K562 (cell line): ENCODE results near the gene CRYBG2. TPM values are rescaled to one million over a fixed set of nuclear protein-coding genes. Genes with fewer than 3 reads are reported as not detected.

Experiments
- CBX8 ChIP-seq: fragments of 200-600 bp; sonication (generic); IDR thresholded peaks from 2 replicates; pipeline ENCODE4 v1.6.1; 2012; ENCODE audit warnings: borderline replicate concordance, mixed run types, low read depth, mild to moderate bottlenecking, moderate library complexity, mixed read lengths, low read length, control low read depth, inconsistent platforms; ENCODE audit not compliant: poor library complexity, severe bottlenecking; ENCODE audit errors: extremely low read depth
- DNMT1 ChIP-seq: fragments of 450-650 bp; IDR thresholded peaks from 2 replicates; pipeline ENCODE4 v1.6.1; 2016; ENCODE audit warnings: antibody characterized with exemption, mild to moderate bottlenecking
- ETV6 ChIP-seq, 3 experiments: fragments of 150-350 bp in 1 of 3; sonication (generic) in 1 of 3; formaldehyde crosslinking in 1 of 3; IDR thresholded peaks; 2 replicates each; pipeline versions ENCODE4 v1.6.1 to v1.8.0; 2014 to 2022; ENCODE audit warnings: borderline replicate concordance in 2 of 3, low read depth in 2 of 3, antibody characterized with exemption in 1 of 3, low read length in 1 of 3, mild to moderate bottlenecking in 1 of 3, missing genetic modification reagents in 1 of 3
- FUS ChIP-seq: fragments of 200-400 bp; formaldehyde crosslinking; optimal IDR thresholded peaks from 2 replicates; pipeline ENCODE3; 2017; ENCODE audit warnings: low read depth, low read length
- NFATC3 ChIP-seq: fragments of 450-650 bp; IDR thresholded peaks from 2 replicates; pipeline ENCODE4 v1.6.1; 2017; ENCODE audit warnings: mild to moderate bottlenecking
- NFE2L1 ChIP-seq: fragments of 450-650 bp; IDR thresholded peaks from 2 replicates; pipeline ENCODE4 v1.6.1; 2016; ENCODE audit warnings: missing genetic modification characterization, low read depth, mild to moderate bottlenecking, missing compliant biosample characterization, moderate library complexity, borderline replicate concordance
- NR2F6 ChIP-seq: fragments of 450-650 bp; formaldehyde crosslinking; IDR thresholded peaks from 2 replicates; pipeline ENCODE4 v1.4.0; 2020; ENCODE audit warnings: mild to moderate bottlenecking
- RCOR1 ChIP-seq, 2 experiments: IDR thresholded peaks; 2 replicates each; pipeline ENCODE4 v1.6.1; 2012; ENCODE audit warnings: low read depth in 2 of 2, low read length in 2 of 2, borderline replicate concordance in 1 of 2, improper control_type of control experiment in 1 of 2
- SIN3A ChIP-seq, 2 experiments: fragments of 150-350 bp in 1 of 2; IDR thresholded peaks; 2 replicates each; pipeline ENCODE4 v1.6.1; 2011 to 2016; ENCODE audit warnings: borderline replicate concordance in 2 of 2, low read depth in 2 of 2, low read length in 2 of 2, mild to moderate bottlenecking in 2 of 2, moderate library complexity in 2 of 2; ENCODE audit not compliant: control insufficient read depth in 1 of 2
- STAT5B ChIP-seq: fragments of 250-450 bp; sonication (Bioruptor Pico); IDR thresholded peaks from 2 replicates; pipeline ENCODE4 v1.8.0; 2021; ENCODE audit warnings: mild to moderate bottlenecking, inconsistent platforms
- TEAD2 ChIP-seq: fragments of 450-650 bp; IDR thresholded peaks from 2 replicates; pipeline ENCODE4 v1.6.1; 2016; ENCODE audit warnings: missing genetic modification characterization, control low read depth, missing compliant biosample characterization
- TEAD4 ChIP-seq, 2 experiments: sonication (generic) in 1 of 2; formaldehyde crosslinking in 1 of 2; IDR thresholded peaks; 2 replicates each; pipeline versions ENCODE4 v1.6.1 to v1.8.0; 2012 to 2022; ENCODE audit warnings: borderline replicate concordance in 1 of 2, inconsistent platforms in 1 of 2, low read length in 1 of 2, mild to moderate bottlenecking in 1 of 2, missing genetic modification reagents in 1 of 2
- XRCC3 ChIP-seq: fragments of 450-650 bp; IDR thresholded peaks from 2 replicates; pipeline ENCODE4 v1.6.1; 2017; ENCODE audit warnings: mild to moderate bottlenecking, moderate library complexity
- YY1 ChIP-seq, 3 experiments: IDR thresholded peaks; 2 replicates each; pipeline ENCODE4 v1.6.1; 2011; ENCODE audit warnings: low read length in 2 of 3, mild to moderate bottlenecking in 2 of 3, moderate library complexity in 2 of 3, borderline replicate concordance in 1 of 3, control low read depth in 1 of 3, low read depth in 1 of 3; ENCODE audit not compliant: insufficient read depth in 3 of 3, insufficient replicate concordance in 2 of 3, control insufficient read depth in 1 of 3, insufficient read length in 1 of 3; ENCODE audit errors: extremely low read depth in 1 of 3
- ZHX1 ChIP-seq: fragments of 150-350 bp; conservative IDR thresholded peaks from 2 replicates; pipeline ENCODE4 v1.6.1; 2014; ENCODE audit warnings: low read length
- ZNF217 ChIP-seq: sonication (generic); formaldehyde crosslinking; IDR thresholded peaks from 2 replicates; pipeline ENCODE4 v1.8.0; 2022; ENCODE audit warnings: mild to moderate bottlenecking, missing genetic modification reagents
- ZNF253 ChIP-seq: fragments of 250-450 bp; sonication (Bioruptor Pico); conservative IDR thresholded peaks from 2 replicates; pipeline ENCODE4 v1.6.1; 2021; ENCODE audit warnings: mild to moderate bottlenecking
- ZNF551 ChIP-seq: fragments of 250-450 bp; sonication (Bioruptor Pico); IDR thresholded peaks from 2 replicates; pipeline ENCODE4 v1.5.0; 2021; ENCODE audit warnings: mild to moderate bottlenecking, moderate library complexity
- ZNF592 ChIP-seq: fragments of 450-650 bp; IDR thresholded peaks from 2 replicates; pipeline ENCODE4 v1.6.1; 2017; ENCODE audit warnings: antibody characterized with exemption, mild to moderate bottlenecking
- polyA plus RNA-seq, 8 experiments: library from polyadenylated mRNA; depleted of rRNA in 4 of 8; stranded (reverse) in 5 of 8; unstranded in 3 of 8; fragments of >200 nt; fragmentation: Nextera tagmentation in 2 of 8; fragmentation: Illumina TruSeq in 1 of 8; extraction: Ambion mirVana in 2 of 8; extraction: Trizol in 1 of 8; gene quantifications; 2 replicates each; pipeline versions ENCODE4 v1.2.1 to v1.2.3, GENCODE V29; 2011 to 2014; ENCODE audit warnings: inconsistent platforms in 1 of 8, missing spikeins in 1 of 8
- total RNA-seq, 7 experiments: library from RNA; depleted of rRNA in 6 of 7; stranded (reverse); fragments of >200 nt in 6 of 7; fragmentation: Illumina TruSeq in 2 of 7; extraction: Trizol in 2 of 7; gene quantifications; 2 replicates each; pipeline versions ENCODE4 v1.2.1 to v1.2.3, GENCODE V29; 2011 to 2021; ENCODE audit warnings: low replicate concordance in 1 of 7

The CRYBG2 gene
- total and polyA plus RNA-seq, 9 of the 15 experiments (the other 6 are each of a cell fraction or from before 2014, with no cell fraction given): 0.39 to 8.5 (median 3.7) TPM

- TF ChIP-seq ZHX1: no peak
- TF ChIP-seq TEAD2: no peak
- TF ChIP-seq NR2F6 (CRISPR knock-in tag): no peak
- TF ChIP-seq TEAD4 (IDR thresholded peaks at IDR 0.05; ENCODE audit: low read length): no peak
- no peak for TF ChIP-seq TEAD4 (CRISPR knock-in tag; IDR thresholded peaks at IDR 0.05; ENCODE audit: borderline replicate concordance)
- TF ChIP-seq NFATC3: no peak
- TF ChIP-seq STAT5B (CRISPR knock-in tag): no peak
- no peak for TF ChIP-seq ZNF551
- TF ChIP-seq ZNF253: no peak
- TF ChIP-seq RCOR1 (IDR thresholded peaks at IDR 0.05; ENCODE audit: borderline replicate concordance in 1 of 2, low read depth in 2 of 2, low read length in 2 of 2): peak in 1 of 2 experiments; percentile 63; a peak in 2 of 4 replicates
- TF ChIP-seq YY1 (IDR thresholded peaks at IDR 0.05; ENCODE audit: borderline replicate concordance in 1 of 3, control insufficient read depth in 1 of 3, extremely low read depth in 1 of 3, insufficient read depth in 3 of 3, insufficient read length in 1 of 3, insufficient replicate concordance in 2 of 3, low read depth in 1 of 3, low read length in 2 of 3): peak in 1 of 3 experiments; percentile 33
- no peak for TF ChIP-seq DNMT1
- TF ChIP-seq ETV6 (IDR thresholded peaks at IDR 0.05; ENCODE audit: borderline replicate concordance in 1 of 2, low read depth in 2 of 2, low read length in 1 of 2): no peak
- no peak for TF ChIP-seq ETV6 (CRISPR knock-in tag; IDR thresholded peaks at IDR 0.05; ENCODE audit: borderline replicate concordance)
- TF ChIP-seq SIN3A (IDR thresholded peaks at IDR 0.05; ENCODE audit: borderline replicate concordance in 2 of 2, control insufficient read depth in 1 of 2, low read depth in 2 of 2, low read length in 2 of 2): no peak
- TF ChIP-seq NFE2L1 (tag): no peak
- no peak for TF ChIP-seq ZNF217 (CRISPR knock-in tag)
- peak; percentile 60 for TF ChIP-seq ZNF592
- TF ChIP-seq CBX8: no peak
- no peak for TF ChIP-seq XRCC3
- TF ChIP-seq FUS: no peak
Measured at GRCh38 chr1:26321315-26322041, 32.5 kb downstream of the CRYBG2 start (continued).
